Sigmoid colon (tissue), 7 donors: ENCODE measurements around the gene XKR7. TPM values are rescaled to one million over a fixed set of nuclear protein-coding genes. Genes with fewer than 3 reads are reported as not detected.

Source experiments
- DNase-seq: peaks from one replicate; pipeline ENCODE4 v3.0.0-alpha.2; 2019
- H3K27ac ChIP-seq, 4 donors: fragments of 200-600 bp; sonication (generic); one replicate each; pipeline ENCODE4 v1.5.1; 2016 to 2019; ENCODE audit warnings: mild to moderate bottlenecking in 1 of 4
- H3K27me3 ChIP-seq, 3 donors: fragments of 200-600 bp; sonication (generic); one replicate each; pipeline ENCODE4 v1.5.1; 2019; ENCODE audit warnings: mild to moderate bottlenecking in 1 of 3
- H3K36me3 ChIP-seq, 4 donors: fragments of 200-600 bp; sonication (generic); one replicate each; pipeline ENCODE4 v1.5.1; 2016 to 2019
- H3K4me1 ChIP-seq, 4 donors: fragments of 200-600 bp; sonication (generic); one replicate each; pipeline ENCODE4 v1.5.1; 2017 to 2019
- H3K4me3 ChIP-seq, 4 donors: fragments of 200-600 bp; sonication (generic); one replicate each; pipeline ENCODE4 v1.5.1; 2017 to 2019; ENCODE audit warnings: mild to moderate bottlenecking in 2 of 4, moderate library complexity in 1 of 4
- H3K9me3 ChIP-seq, 4 donors: fragments of 200-600 bp in 3 of 4; sonication (generic) in 3 of 4; one replicate each; pipeline versions ENCODE4 v1.5.1 to v1.6.1; 2013 to 2019
- EP300 ChIP-seq, 4 donors: sonication (generic); formaldehyde crosslinking; IDR thresholded peaks; one replicate each; pipeline ENCODE4 v1.6.1; 2017; ENCODE audit warnings: antibody characterized with exemption in 4 of 4
- POLR2A ChIP-seq, 2 donors: fragments of 450-650 bp; IDR thresholded peaks; one replicate each; pipeline ENCODE4 v1.6.1; 2016; ENCODE audit warnings: antibody characterized with exemption in 2 of 2, mild to moderate bottlenecking in 2 of 2, moderate library complexity in 2 of 2
- POLR2AphosphoS5 ChIP-seq, 4 donors: sonication (generic); formaldehyde crosslinking; IDR thresholded peaks; one replicate each; pipeline ENCODE4 v1.6.1; 2017; ENCODE audit warnings: antibody characterized with exemption in 4 of 4
- WGBS, 2 donors: extraction: QIAGEN DNeasy Blood & Tissue Kit; methylation state at CpG; one replicate each; pipeline ENCODE4 v1.1.7; 2013; 5-methylcytosine and 5-hydroxymethylcytosine counted together
- intact Hi-C: fragments of 100-400 bp; cut with DNase I; formaldehyde crosslinking; loops from one replicate; pipeline ENCODE4 v1.15.1; 2023
- polyA plus RNA-seq, 3 donors: library from polyadenylated mRNA; stranded (reverse); fragments of 200-250 nt; gene quantifications; one replicate each; pipeline ENCODE4 v1.2.3, GENCODE V29; 2013
- total RNA-seq, 4 donors: library from RNA; depleted of rRNA; stranded (reverse); fragments of >200 nt; gene quantifications; one replicate each; pipeline ENCODE4 v1.1.0, GENCODE V29; 2016
- TF ChIP-seq, protein P1 (sequence below), 4 experiments: fragments of 450-650 bp in 3 of 4; fragments of 200-600 bp in 1 of 4; IDR thresholded peaks; one replicate each; pipeline ENCODE4 v1.5.1; 2016 to 2019; ENCODE audit warnings: antibody characterized with exemption in 4 of 4, mild to moderate bottlenecking in 3 of 4, moderate library complexity in 2 of 4
- donor health status: healthy with polysubstance abuse.
- donor health status: Bipolar disorder and iron deficiency.
- donor health status: healthy.

The XKR7 gene
- total and polyA plus RNA-seq, 7 donors = under 0.01 to 0.15 (median 0.14) TPM; not detected in 4

DNA sequence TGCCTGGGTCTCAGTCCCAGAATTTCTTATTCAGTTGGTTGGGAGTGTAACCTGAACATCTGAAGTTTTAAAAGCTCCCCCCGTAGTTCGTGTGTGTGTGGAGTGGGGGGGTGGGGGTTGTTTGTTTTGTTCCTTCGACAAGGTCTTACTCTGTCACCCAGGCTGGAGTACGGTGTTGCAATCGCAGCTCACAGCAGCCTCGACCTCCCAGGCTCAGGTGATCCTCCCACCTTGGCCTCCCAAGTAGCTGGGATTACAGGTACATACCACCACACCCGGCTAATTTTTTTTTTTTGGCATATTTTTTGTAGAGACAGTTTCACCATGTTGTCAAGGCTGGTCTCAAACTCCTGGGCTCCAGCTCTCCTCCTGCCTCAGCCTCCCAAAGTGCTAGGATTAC, 45.4 kb downstream of the XKR7 start:
- Histone ChIP-seq H3K4me1 (peaks cover 0 to 6% (median 3%) of the 10 kb centered on the region in 4 donors), H3K27me3 (peaks cover 2 to 73% (median 12%) of the 10 kb centered on the region in 3 donors), H3K36me3 (no peaks in the 10 kb centered on the region), H3K27ac (no peak overlapping the region), H3K4me3 (no peak overlapping the region), H3K9me3 (no peaks in the 10 kb centered on the region)
- WGBS, 2 donors = 64 to 76% methylated on average over 7 of the region's 7 CpGs
- intact Hi-C loops = no loop called here
- TF ChIP-seq POLR2AphosphoS5 (IDR thresholded peaks at IDR 0.05) (no peak), POLR2A (IDR thresholded peaks at IDR 0.05) (no peak), EP300 (IDR thresholded peaks at IDR 0.05) (no peak)
- TF ChIP-seq, protein P1, sequence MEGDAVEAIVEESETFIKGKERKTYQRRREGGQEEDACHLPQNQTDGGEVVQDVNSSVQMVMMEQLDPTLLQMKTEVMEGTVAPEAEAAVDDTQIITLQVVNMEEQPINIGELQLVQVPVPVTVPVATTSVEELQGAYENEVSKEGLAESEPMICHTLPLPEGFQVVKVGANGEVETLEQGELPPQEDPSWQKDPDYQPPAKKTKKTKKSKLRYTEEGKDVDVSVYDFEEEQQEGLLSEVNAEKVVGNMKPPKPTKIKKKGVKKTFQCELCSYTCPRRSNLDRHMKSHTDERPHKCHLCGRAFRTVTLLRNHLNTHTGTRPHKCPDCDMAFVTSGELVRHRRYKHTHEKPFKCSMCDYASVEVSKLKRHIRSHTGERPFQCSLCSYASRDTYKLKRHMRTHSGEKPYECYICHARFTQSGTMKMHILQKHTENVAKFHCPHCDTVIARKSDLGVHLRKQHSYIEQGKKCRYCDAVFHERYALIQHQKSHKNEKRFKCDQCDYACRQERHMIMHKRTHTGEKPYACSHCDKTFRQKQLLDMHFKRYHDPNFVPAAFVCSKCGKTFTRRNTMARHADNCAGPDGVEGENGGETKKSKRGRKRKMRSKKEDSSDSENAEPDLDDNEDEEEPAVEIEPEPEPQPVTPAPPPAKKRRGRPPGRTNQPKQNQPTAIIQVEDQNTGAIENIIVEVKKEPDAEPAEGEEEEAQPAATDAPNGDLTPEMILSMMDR (IDR thresholded peaks at IDR 0.05) = no peak
- DNase-seq = no peak

DNA sequence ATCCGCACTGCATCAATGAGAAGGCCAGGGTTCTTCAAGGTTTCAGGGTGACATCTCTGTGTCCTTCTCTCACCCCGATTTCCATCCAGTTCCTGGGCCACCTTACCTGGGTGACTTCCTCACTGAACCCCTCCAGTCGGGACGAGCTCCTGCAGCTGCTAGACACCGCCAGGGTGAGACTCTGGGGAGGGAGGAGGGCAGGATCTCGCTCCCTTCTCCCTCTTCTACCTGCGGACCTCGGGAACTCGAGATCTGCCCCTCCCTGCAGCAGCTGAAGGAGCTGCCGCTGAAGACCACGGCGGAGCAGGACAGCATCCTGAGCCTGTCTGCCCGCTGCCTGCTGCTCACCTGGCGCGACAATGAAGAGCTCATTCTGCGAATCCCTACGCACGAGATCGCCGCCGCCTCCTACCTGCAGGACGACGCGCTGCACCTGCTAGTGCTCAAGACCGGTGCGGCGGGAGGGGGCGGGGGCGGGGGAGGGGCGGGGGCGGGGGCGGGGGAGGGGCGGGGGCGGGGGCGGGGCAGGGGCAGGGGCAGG, 49.8 kb downstream of the XKR7 start:
- Histone ChIP-seq H3K4me1 (peaks cover 0 to 22% (median 16%) of the 10 kb centered on the region in 4 donors), H3K4me3 (no peak overlapping the region), H3K9me3 (no peaks in the 10 kb centered on the region), H3K27ac (no peak overlapping the region), H3K27me3 (peaks cover 30 to 93% (median 53%) of the 10 kb centered on the region in 3 donors), H3K36me3 (no peaks in the 10 kb centered on the region)
- TF ChIP-seq POLR2A (IDR thresholded peaks at IDR 0.05) = no peak
- no peak for TF ChIP-seq EP300 (IDR thresholded peaks at IDR 0.05)
- intact Hi-C loops = no loop called here
- 4 to 12% methylated on average over 35 of the region's 35 CpGs for WGBS, 2 donors
- DNase-seq = no peak

DNA sequence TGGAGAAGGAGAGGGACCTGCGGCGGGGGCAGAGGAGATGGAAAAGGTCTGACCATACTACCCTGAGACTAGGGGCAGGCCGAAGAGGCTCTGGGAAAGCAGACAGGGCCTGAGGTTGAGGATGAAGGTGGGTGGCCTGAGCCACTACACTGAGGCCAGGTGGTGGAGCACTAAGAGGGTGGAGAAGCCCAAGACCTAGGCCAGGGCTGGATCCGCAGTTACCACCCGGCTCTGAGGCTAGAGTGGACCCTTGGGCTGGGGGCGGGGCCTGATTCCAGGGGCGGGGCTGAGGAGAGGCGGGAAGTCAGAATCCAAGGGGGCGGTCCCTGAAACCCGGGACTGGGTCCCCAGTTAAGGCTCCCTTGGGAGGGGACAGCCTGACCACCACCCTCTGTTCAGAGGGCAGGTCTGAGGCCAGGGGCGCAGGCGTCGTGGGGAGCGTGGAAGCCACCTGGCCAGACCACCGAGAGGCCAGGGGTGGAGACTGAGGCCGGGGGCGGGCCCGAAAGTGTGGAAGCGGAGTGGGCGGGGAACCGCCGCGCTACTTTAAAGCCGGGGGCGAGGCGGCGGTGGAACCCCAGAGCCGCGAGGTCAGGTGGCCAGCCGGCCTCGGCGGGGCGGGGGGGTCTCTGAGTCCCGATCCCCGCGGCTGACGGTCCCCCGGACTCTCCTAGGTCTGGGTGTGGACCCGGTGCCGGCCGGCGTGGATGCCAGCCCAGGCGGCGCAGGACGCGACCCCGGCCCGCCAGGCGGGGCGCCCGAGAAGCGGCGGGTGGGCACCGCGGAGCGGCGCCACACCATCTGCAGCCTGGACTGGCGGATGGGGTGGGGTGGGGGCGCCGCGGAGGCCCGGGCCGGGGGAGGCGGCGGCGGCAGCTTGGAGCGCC, 50.6 kb downstream of the XKR7 start:
- DNase-seq = no peak
- Histone ChIP-seq H3K27me3 (peaks cover 30 to 91% (median 49%) of the 10 kb centered on the region in 3 donors), H3K9me3 (no peaks in the 10 kb centered on the region), H3K36me3 (no peaks in the 10 kb centered on the region), H3K4me3 (peak overlapping the region in 3 of 4 donors; percentile 37 to 46 (median 42)), H3K27ac (no peak overlapping the region), H3K4me1 (peaks cover 0 to 22% (median 16%) of the 10 kb centered on the region in 4 donors)
- WGBS, 2 donors = 1% methylated on average over 67 of the region's 67 CpGs
- TF ChIP-seq EP300 (IDR thresholded peaks at IDR 0.05) (no peak), POLR2AphosphoS5 (IDR thresholded peaks at IDR 0.05) (no peak), POLR2A (IDR thresholded peaks at IDR 0.05) (no peak)
- TF ChIP-seq, protein P1 (IDR thresholded peaks at IDR 0.05) = no peak
- intact Hi-C loops = no loop called here

DNA sequence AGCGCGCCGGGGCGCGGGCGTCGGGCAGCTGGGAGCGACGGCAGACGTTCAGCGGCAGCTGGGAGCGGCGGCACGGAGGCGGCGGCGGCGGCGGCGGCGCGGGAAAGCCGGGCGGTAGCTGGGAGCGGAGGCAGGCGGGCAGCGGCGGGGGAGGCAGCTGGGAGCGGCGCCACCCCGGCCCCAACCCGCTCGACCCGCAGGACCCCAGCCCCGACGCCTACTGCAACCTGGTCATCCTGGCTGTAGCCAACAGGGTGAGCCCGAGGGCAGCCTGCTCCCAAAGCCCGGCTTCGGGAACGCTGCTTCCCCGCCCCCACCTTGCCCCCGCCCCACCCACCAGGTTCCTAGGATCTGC, 51.2 kb downstream of the XKR7 start:
- Histone ChIP-seq H3K36me3 (no peaks in the 10 kb centered on the region), H3K4me3 (peak overlapping the region in 3 of 4 donors; percentile 37 to 46 (median 42)), H3K27me3 (peaks cover 30 to 94% (median 49%) of the 10 kb centered on the region in 3 donors), H3K4me1 (peaks cover 0 to 22% (median 16%) of the 10 kb centered on the region in 4 donors), H3K27ac (no peak overlapping the region), H3K9me3 (no peaks in the 10 kb centered on the region)
- DNase-seq = no peak
- intact Hi-C loops = no loop called here
- 0 to 1% methylated on average over 42 of the region's 42 CpGs for WGBS, 2 donors
- TF ChIP-seq, protein P1 (IDR thresholded peaks at IDR 0.05) = no peak
- TF ChIP-seq POLR2A (IDR thresholded peaks at IDR 0.05) (no peak), EP300 (IDR thresholded peaks at IDR 0.05) (no peak), POLR2AphosphoS5 (IDR thresholded peaks at IDR 0.05) (no peak)
